GM19468 (cell line): ENCODE measurements around the gene RNF207.

ENCODE experiments used
- ATAC-seq: cut with Tn5 transposase; IDR thresholded peaks from one replicate; pipeline ENCODE4 v1.9.1; 2021; ENCODE audit warnings: mild to moderate bottlenecking, moderate library complexity, moderate number of reproducible peaks; ENCODE audit not compliant: unreplicated experiment; ENCODE audit errors: extremely low read depth

Gene RNF207

GRCh38 chr1:6172549-6172948 is 33.4 kb upstream of the RNF207 start:
- no peak for ATAC-seq

GRCh38 chr1:6174621-6175410 is 31.1 kb upstream of the RNF207 start:
- no peak for ATAC-seq

- no peak for ATAC-seq
Measured at GRCh38 chr1:6175411-6175828, 30.5 kb upstream of the RNF207 start.

GRCh38 chr1:6176779-6177178 is 29.1 kb upstream of the RNF207 start:
- no peak for ATAC-seq

GRCh38 chr1:6177681-6178380 is 28.1 kb upstream of the RNF207 start:
- ATAC-seq = no peak

GRCh38 chr1:6178751-6179563 is 27.0 kb upstream of the RNF207 start:
- ATAC-seq = no peak

- no peak for ATAC-seq
Measured at GRCh38 chr1:6179564-6180175, 26.2 kb upstream of the RNF207 start.

GRCh38 chr1:6180268-6180706 is 25.6 kb upstream of the RNF207 start, which contains the start of gene CHD5:
Gene CHD5, minus strand, starts transcription at chr1:6180321. Its CDS starts 298 bp downstream, at chr1:6180023.
- no peak for ATAC-seq

- ATAC-seq = no peak
Measured at GRCh38 chr1:6180707-6181311, 25.1 kb upstream of the RNF207 start.

- ATAC-seq = no peak
Measured at GRCh38 chr1:6181347-6181770, 24.6 kb upstream of the RNF207 start.

- ATAC-seq = no peak
Measured at GRCh38 chr1:6183520-6183989, 22.4 kb upstream of the RNF207 start.

GRCh38 chr1:6184083-6184783 is 21.7 kb upstream of the RNF207 start:
- no peak for ATAC-seq

GRCh38 chr1:6185151-6185550 is 20.8 kb upstream of the RNF207 start:
- no peak for ATAC-seq

- ATAC-seq = no peak
Measured at GRCh38 chr1:6185635-6186382, 20.1 kb upstream of the RNF207 start.

GRCh38 chr1:6188466-6188865 is 17.5 kb upstream of the RNF207 start:
- no peak for ATAC-seq

- ATAC-seq = no peak
Measured at GRCh38 chr1:6191968-6192367, 14.0 kb upstream of the RNF207 start.

GRCh38 chr1:6197746-6198427 is 8.0 kb upstream of the RNF207 start:
- no peak for ATAC-seq
